H9 (cell line): ENCODE results near the gene ABHD4. TPM values are rescaled to one million over a fixed set of nuclear protein-coding genes. Genes with fewer than 3 reads are reported as not detected.

ENCODE experiments used
- DNase-seq: peaks from one replicate; pipeline ENCODE4 v3.0.0-alpha.2; 2017
- H2AFZ ChIP-seq: one replicate; pipeline ENCODE4 v1.6.1; 2013; ENCODE audit warnings: mild to moderate bottlenecking, low read length, control low read depth, moderate library complexity
- H2AK5ac ChIP-seq: 2 replicates; pipeline ENCODE4 v1.6.1; 2013; ENCODE audit warnings: low read length, control low read depth, mixed read lengths; ENCODE audit not compliant: insufficient read length
- H2BK120ac ChIP-seq: one replicate; pipeline ENCODE4 v1.6.1; 2013; ENCODE audit warnings: low read depth, mild to moderate bottlenecking, low read length, control low read depth, inconsistent platforms; ENCODE audit not compliant: poor library complexity, severe bottlenecking
- H2BK12ac ChIP-seq: 2 replicates; pipeline ENCODE4 v1.6.1; 2013; ENCODE audit warnings: low read length, control low read depth, mixed read lengths, low read depth; ENCODE audit not compliant: insufficient read length
- H2BK15ac ChIP-seq: 2 replicates; pipeline ENCODE4 v1.6.1; 2013; ENCODE audit warnings: low read depth, low read length, control low read depth
- H2BK20ac ChIP-seq: one replicate; pipeline ENCODE4 v1.6.1; 2013; ENCODE audit warnings: low read depth, mild to moderate bottlenecking, low read length, control low read depth, inconsistent platforms; ENCODE audit not compliant: poor library complexity, severe bottlenecking
- H2BK5ac ChIP-seq: 2 replicates; pipeline ENCODE4 v1.6.1; 2013; ENCODE audit warnings: low read length, control low read depth, mixed read lengths; ENCODE audit not compliant: insufficient read length
- H3K14ac ChIP-seq: 2 replicates; pipeline ENCODE4 v1.6.1; 2013; ENCODE audit warnings: low read length, control low read depth; ENCODE audit not compliant: insufficient read depth
- H3K18ac ChIP-seq: 2 replicates; pipeline ENCODE4 v1.6.1; 2013; ENCODE audit warnings: low read depth, mild to moderate bottlenecking, mixed read lengths, low read length, control low read depth; ENCODE audit not compliant: insufficient read length
- H3K23ac ChIP-seq: 2 replicates; pipeline ENCODE4 v1.6.1; 2013; ENCODE audit warnings: low read length, control low read depth, mixed read lengths, low read depth; ENCODE audit not compliant: insufficient read length
- H3K23me2 ChIP-seq: 2 replicates; pipeline ENCODE4 v1.6.1; 2013; ENCODE audit warnings: low read depth, mild to moderate bottlenecking, mixed read lengths, low read length, control low read depth; ENCODE audit not compliant: insufficient read length, poor library complexity, severe bottlenecking
- H3K27ac ChIP-seq: 2 replicates; pipeline ENCODE4 v1.5.1; 2013; ENCODE audit warnings: low read length, control low read depth, mixed read lengths, low read depth; ENCODE audit not compliant: insufficient read length
- H3K27me3 ChIP-seq: 2 replicates; pipeline ENCODE4 v1.6.1; 2013; ENCODE audit warnings: low read length, control low read depth, inconsistent platforms; ENCODE audit not compliant: insufficient read depth
- H3K4ac ChIP-seq: 2 replicates; pipeline ENCODE4 v1.6.1; 2013; ENCODE audit warnings: low read depth, mild to moderate bottlenecking, control low read depth, inconsistent platforms, low read length, moderate library complexity
- H3K4me1 ChIP-seq: 2 replicates; pipeline ENCODE4 v1.6.1; 2013; ENCODE audit warnings: low read length, control low read depth, inconsistent platforms; ENCODE audit not compliant: insufficient read depth
- H3K4me2 ChIP-seq: 2 replicates; pipeline ENCODE4 v1.6.1; 2013; ENCODE audit warnings: low read length, control low read depth, mixed read lengths; ENCODE audit not compliant: insufficient read length, insufficient read depth
- H3K56ac ChIP-seq: 2 replicates; pipeline ENCODE4 v1.6.1; 2013; ENCODE audit warnings: low read depth, mild to moderate bottlenecking, mixed read lengths, low read length, control low read depth; ENCODE audit not compliant: insufficient read length
- H3K79me1 ChIP-seq: 2 replicates; pipeline ENCODE4 v1.6.1; 2013; ENCODE audit warnings: low read depth, mild to moderate bottlenecking, moderate library complexity, low read length, control low read depth, inconsistent platforms; ENCODE audit not compliant: insufficient read depth, poor library complexity, severe bottlenecking
- H3K79me2 ChIP-seq: 2 replicates; pipeline ENCODE4 v1.6.1; 2013; ENCODE audit warnings: low read length, control low read depth, inconsistent platforms; ENCODE audit not compliant: insufficient read depth
- H3K9ac ChIP-seq: 2 replicates; pipeline ENCODE4 v1.6.1; 2013; ENCODE audit warnings: low read length, control low read depth, mixed read lengths; ENCODE audit not compliant: insufficient read length; ENCODE audit errors: extremely low read depth
- H3K9me3 ChIP-seq: one replicate; pipeline ENCODE4 v1.6.1; 2013; ENCODE audit warnings: low read depth, low read length, inconsistent platforms; ENCODE audit not compliant: control insufficient read depth
- H3T11ph ChIP-seq: one replicate; pipeline ENCODE4 v1.6.1; 2013; ENCODE audit warnings: mild to moderate bottlenecking, low read length, control low read depth, inconsistent platforms
- H4K20me1 ChIP-seq: one replicate; pipeline ENCODE4 v1.6.1; 2013; ENCODE audit not compliant: control insufficient read depth, insufficient read length, insufficient read depth
- H4K5ac ChIP-seq: 2 replicates; pipeline ENCODE4 v1.6.1; 2013; ENCODE audit warnings: low read depth, mild to moderate bottlenecking, mixed read lengths, low read length, control low read depth; ENCODE audit not compliant: insufficient read length
- H4K8ac ChIP-seq: replicated peaks from 2 replicates; pipeline ENCODE4 v1.6.1; 2013; ENCODE audit warnings: low read length, control low read depth, mixed read lengths, low read depth; ENCODE audit not compliant: insufficient read length
- H4K91ac ChIP-seq: 2 replicates; pipeline ENCODE4 v1.6.1; 2013; ENCODE audit warnings: low read depth, mild to moderate bottlenecking, moderate library complexity, mixed read lengths, low read length, control low read depth; ENCODE audit not compliant: insufficient read length
- H3K27ac Mint-ChIP-seq, 3 experiments: 2 replicates in 2 of 3; 3 replicates in 1 of 3; pipeline ENCODE4 v1.8.0; 2020 to 2021; ENCODE audit warnings: mixed read lengths in 3 of 3, mild to moderate bottlenecking in 1 of 3, moderate library complexity in 1 of 3
- H3K27me3 Mint-ChIP-seq: 2 replicates; pipeline ENCODE4 v1.8.0; 2021; ENCODE audit warnings: low read depth, mild to moderate bottlenecking, moderate library complexity, mixed read lengths
- H3K36me3 Mint-ChIP-seq, 3 experiments: 2 replicates in 2 of 3; 3 replicates in 1 of 3; pipeline ENCODE4 v1.8.0; 2020 to 2021; ENCODE audit warnings: low read depth in 3 of 3, mixed read lengths in 3 of 3; ENCODE audit not compliant: insufficient read depth in 1 of 3
- H3K4me1 Mint-ChIP-seq, 2 experiments: 2 replicates each; pipeline ENCODE4 v1.8.0; 2020; ENCODE audit warnings: mixed read lengths in 2 of 2
- H3K4me3 Mint-ChIP-seq, 2 experiments: 2 replicates in 1 of 2; 3 replicates in 1 of 2; pipeline ENCODE4 v1.8.0; 2020 to 2021; ENCODE audit warnings: mild to moderate bottlenecking in 2 of 2, mixed read lengths in 2 of 2, moderate library complexity in 1 of 2
- H3K9me3 Mint-ChIP-seq, 2 experiments: 2 replicates in 1 of 2; 3 replicates in 1 of 2; pipeline ENCODE4 v1.8.0; 2020; ENCODE audit warnings: mild to moderate bottlenecking in 2 of 2, mixed read lengths in 2 of 2, moderate library complexity in 1 of 2
- whole genome bisulfite sequencing: extraction: QIAGEN DNeasy Blood & Tissue Kit; methylation state at CpG from one replicate; pipeline ENCODE4 v1.1.7; 2013; ENCODE audit warnings: missing lambda C conversion rate, low lambda C conversion rate, mixed read lengths; ENCODE audit not compliant: insufficient read length; ENCODE audit errors: extremely low coverage; 5-methylcytosine and 5-hydroxymethylcytosine counted together
- total RNA-seq: library from RNA; stranded (reverse); gene quantifications from 2 replicates; pipeline ENCODE4 v1.2.1, GENCODE V29; 2021
- TF ChIP-seq, protein P1 (sequence below): fragments of 200-600 bp; sonication (generic); conservative IDR thresholded peaks from 3 replicates; pipeline ENCODE4 v1.8.0; 2021; ENCODE audit warnings: antibody characterized with exemption, mild to moderate bottlenecking

Gene ABHD4
- total RNA-seq, 1 experiment from 2014 or later = 21.8 TPM

DNA sequence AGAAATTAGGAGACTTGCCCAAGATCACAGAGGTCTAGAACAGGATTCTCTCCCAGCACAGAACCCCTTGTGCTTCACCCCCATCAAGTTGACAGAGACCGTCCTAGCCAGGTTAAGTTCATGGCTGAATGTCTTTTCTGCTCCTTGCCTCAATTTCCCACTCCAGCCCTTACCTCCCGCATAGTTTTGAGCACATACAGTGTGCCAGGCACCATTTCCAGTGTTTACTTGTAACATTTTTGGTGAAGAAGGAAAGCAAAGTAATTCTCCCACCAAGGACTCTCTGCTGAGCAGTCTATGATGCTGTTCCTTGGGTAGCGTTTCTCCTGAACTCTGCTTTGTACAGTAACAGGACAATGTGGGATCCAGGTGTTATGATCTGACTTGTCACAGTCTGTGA, 1.2 kb downstream of the ABHD4 start:
- Histone ChIP-seq H4K91ac (no peak overlapping the region), H3K18ac (peak overlapping the region; percentile 25), H3K4ac (no peak overlapping the region), H3K4me2 (peak overlapping the region; percentile 86), H3K27me3 (no peaks in the 10 kb centered on the region), H3K79me1 (no peaks in the 10 kb centered on the region), H2BK120ac (no peak overlapping the region), H2BK5ac (no peak overlapping the region), H3K4me1 (peaks cover 3% of the 10 kb centered on the region; the same call in 1 of the 2 replicates), H4K8ac (no peak overlapping the region), H4K20me1 (no peaks in the 10 kb centered on the region), H4K5ac (no peak overlapping the region), H2BK20ac (no peak overlapping the region), H2BK15ac (no peak overlapping the region), H3K56ac (no peak overlapping the region), H3K23ac (no peak overlapping the region), H3K23me2 (peaks cover 9% of the 10 kb centered on the region), H3K14ac (no peak overlapping the region), H3K27ac (no peak overlapping the region), H2AFZ (no peak overlapping the region), H3K79me2 (no peaks in the 10 kb centered on the region), H3T11ph (no peak overlapping the region), H2BK12ac (peak overlapping the region; percentile 1), H3K9me3 (no peaks in the 10 kb centered on the region), H2AK5ac (no peak overlapping the region), H3K9ac (peak overlapping the region; percentile 41)
- peak overlapping the region; percentile 98 to 99 for H3K4me3 Mint-ChIP-seq
- peak overlapping the region in 2 of 3 experiments; percentile 97 to 99; a peak in 5 of 7 replicates for H3K27ac Mint-ChIP-seq
- H3K4me1 Mint-ChIP-seq = peaks cover 20% of the 10 kb centered on the region in 2 experiments
- no peaks in the 10 kb centered on the region; a peak in 1 of 5 replicates for H3K9me3 Mint-ChIP-seq
- WGBS = no CpG with 5 or more reads among the region's 3 CpGs
- DNase-seq = no peak
- H3K36me3 Mint-ChIP-seq = peaks cover 21 to 26% (median 26%) of the 10 kb centered on the region in 3 experiments
- TF ChIP-seq, protein P1, sequence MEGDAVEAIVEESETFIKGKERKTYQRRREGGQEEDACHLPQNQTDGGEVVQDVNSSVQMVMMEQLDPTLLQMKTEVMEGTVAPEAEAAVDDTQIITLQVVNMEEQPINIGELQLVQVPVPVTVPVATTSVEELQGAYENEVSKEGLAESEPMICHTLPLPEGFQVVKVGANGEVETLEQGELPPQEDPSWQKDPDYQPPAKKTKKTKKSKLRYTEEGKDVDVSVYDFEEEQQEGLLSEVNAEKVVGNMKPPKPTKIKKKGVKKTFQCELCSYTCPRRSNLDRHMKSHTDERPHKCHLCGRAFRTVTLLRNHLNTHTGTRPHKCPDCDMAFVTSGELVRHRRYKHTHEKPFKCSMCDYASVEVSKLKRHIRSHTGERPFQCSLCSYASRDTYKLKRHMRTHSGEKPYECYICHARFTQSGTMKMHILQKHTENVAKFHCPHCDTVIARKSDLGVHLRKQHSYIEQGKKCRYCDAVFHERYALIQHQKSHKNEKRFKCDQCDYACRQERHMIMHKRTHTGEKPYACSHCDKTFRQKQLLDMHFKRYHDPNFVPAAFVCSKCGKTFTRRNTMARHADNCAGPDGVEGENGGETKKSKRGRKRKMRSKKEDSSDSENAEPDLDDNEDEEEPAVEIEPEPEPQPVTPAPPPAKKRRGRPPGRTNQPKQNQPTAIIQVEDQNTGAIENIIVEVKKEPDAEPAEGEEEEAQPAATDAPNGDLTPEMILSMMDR = no peak
- H3K27me3 Mint-ChIP-seq = peaks cover 1% of the 10 kb centered on the region; the same call in 1 of the 2 replicates
